ENCODE data around the gene MST1.

The MST1 gene

GRCh38 chr3:49673715-49674496, 15.4 kb downstream of the MST1 start, which contains the start of gene APEH:
APEH (plus strand) TSS chr3:49674351; CDS start chr3:49674402, 51 bp downstream.
- no peak for DNase-seq

GRCh38 chr3:49673121-49673714, 16.1 kb downstream of the MST1 start:
- DNase-seq = no peak

- DNase-seq = no peak
Observed at GRCh38 chr3:49671291-49672288, 17.7 kb downstream of the MST1 start.

- DNase-seq = no peak
Observed at GRCh38 chr3:49670940-49671290, 18.4 kb downstream of the MST1 start.

GRCh38 chr3:49669352-49669751, 19.9 kb downstream of the MST1 start:
- DNase-seq = no peak

- DNase-seq = no peak
Observed at GRCh38 chr3:49668861-49669260, 20.4 kb downstream of the MST1 start.

GRCh38 chr3:49668414-49668797, 20.9 kb downstream of the MST1 start:
- DNase-seq = no peak

- DNase-seq = no peak
Observed at GRCh38 chr3:49667701-49668413, 21.4 kb downstream of the MST1 start.

GRCh38 chr3:49666592-49666991, 22.7 kb downstream of the MST1 start:
- no peak for DNase-seq

- no peak for DNase-seq
Observed at GRCh38 chr3:49665822-49666519, 23.3 kb downstream of the MST1 start.

GRCh38 chr3:49664300-49664699, 25.0 kb downstream of the MST1 start:
- no peak for DNase-seq

GRCh38 chr3:49663831-49664230, 25.4 kb downstream of the MST1 start:
- no peak for DNase-seq

- DNase-seq = no peak
Observed at GRCh38 chr3:49662720-49663413, 26.4 kb downstream of the MST1 start.

- DNase-seq = no peak
Observed at GRCh38 chr3:49662021-49662420, 27.3 kb downstream of the MST1 start.

- no peak for DNase-seq
Observed at GRCh38 chr3:49661281-49661680, 28.0 kb downstream of the MST1 start.

- DNase-seq = no peak
Observed at GRCh38 chr3:49659756-49660155, 29.5 kb downstream of the MST1 start.

- DNase-seq = no peak
Observed at GRCh38 chr3:49658711-49659110, 30.6 kb downstream of the MST1 start.

- DNase-seq = no peak
Observed at GRCh38 chr3:49657208-49657915, 31.9 kb downstream of the MST1 start.

GRCh38 chr3:49656541-49657112, 32.6 kb downstream of the MST1 start:
- DNase-seq = no peak

- no peak for DNase-seq
Observed at GRCh38 chr3:49655731-49656285, 33.5 kb downstream of the MST1 start.

Data from COR-L47 (cell line).